IPS-15b (cell line): ENCODE results near the gene SRSF7.
"Not testable (repeated sequence)": the region's sequence is repeated elsewhere in the genome, so short reads cannot be mapped to it uniquely, and the experiment has no call there.

ENCODE experiments used
- H3K27me3 ChIP-seq: one replicate; pipeline ENCODE4 v1.6.1; 2013; ENCODE audit warnings: low read length; ENCODE audit not compliant: control insufficient read depth, insufficient read depth
- H3K36me3 ChIP-seq: one replicate; pipeline ENCODE4 v1.6.1; 2013; ENCODE audit warnings: low read length; ENCODE audit not compliant: control insufficient read depth, insufficient read depth
- H3K4me1 ChIP-seq: one replicate; pipeline ENCODE4 v1.6.1; 2013; ENCODE audit warnings: mild to moderate bottlenecking, low read length; ENCODE audit not compliant: control insufficient read depth, insufficient read depth
- H3K4me3 ChIP-seq: one replicate; pipeline ENCODE4 v1.5.1; 2013; ENCODE audit warnings: low read depth, low read length
- H3K9ac ChIP-seq: one replicate; pipeline ENCODE4 v1.6.1; 2013; ENCODE audit warnings: low read depth, mild to moderate bottlenecking, low read length
- H3K9me3 ChIP-seq: one replicate; pipeline ENCODE4 v1.6.1; 2013; ENCODE audit warnings: mild to moderate bottlenecking, low read length; ENCODE audit not compliant: control insufficient read depth, insufficient read depth

Gene SRSF7

DNA sequence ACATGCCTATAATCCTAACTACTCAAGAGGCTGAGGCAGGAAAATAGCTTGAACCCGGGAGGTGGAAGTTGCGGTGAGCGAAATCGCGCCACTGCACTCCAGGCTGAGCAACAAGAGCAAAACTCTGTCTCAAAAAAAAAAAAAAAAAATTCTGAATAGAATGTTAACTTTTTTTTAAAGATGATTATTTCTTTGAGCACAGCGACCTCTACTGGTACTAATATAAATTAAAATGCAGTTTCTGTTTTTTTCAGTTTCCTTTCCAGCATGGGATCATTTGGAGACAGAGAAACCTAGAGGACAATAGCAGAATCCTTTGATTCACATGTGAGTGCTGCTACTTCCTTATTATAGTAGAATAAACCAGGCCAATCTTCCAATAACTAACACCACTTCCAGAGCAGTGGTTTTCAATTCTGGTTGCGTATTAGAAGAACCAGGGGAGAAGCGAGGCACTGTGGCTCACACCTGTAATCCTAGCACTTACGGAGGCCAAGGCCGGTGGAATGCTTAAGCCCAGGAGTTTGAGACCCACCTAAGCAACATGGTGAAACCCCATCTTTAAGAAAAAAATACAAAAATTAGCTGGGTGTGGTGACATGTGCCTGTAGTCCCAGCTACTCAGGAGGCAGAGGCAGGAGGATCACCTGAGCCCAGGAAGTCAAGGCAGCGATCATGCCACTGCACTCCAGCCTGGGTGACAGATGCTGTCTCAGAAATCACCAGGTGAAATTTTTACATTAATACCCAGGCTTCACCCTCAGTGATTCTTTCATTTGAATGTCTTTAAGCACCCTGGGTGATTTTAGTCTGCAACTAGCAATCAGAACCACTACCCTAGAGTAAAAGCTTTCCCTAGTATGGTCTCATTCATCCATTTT, 10.1 kb downstream of the SRSF7 start:
- Histone ChIP-seq H3K4me3 (no peak overlapping the region), H3K4me1 (no peaks in the 10 kb centered on the region), H3K9me3 (no peaks in the 10 kb centered on the region), H3K36me3 (peaks cover 16% of the 10 kb centered on the region), H3K9ac (no peak overlapping the region), H3K27me3 (no peaks in the 10 kb centered on the region)

DNA sequence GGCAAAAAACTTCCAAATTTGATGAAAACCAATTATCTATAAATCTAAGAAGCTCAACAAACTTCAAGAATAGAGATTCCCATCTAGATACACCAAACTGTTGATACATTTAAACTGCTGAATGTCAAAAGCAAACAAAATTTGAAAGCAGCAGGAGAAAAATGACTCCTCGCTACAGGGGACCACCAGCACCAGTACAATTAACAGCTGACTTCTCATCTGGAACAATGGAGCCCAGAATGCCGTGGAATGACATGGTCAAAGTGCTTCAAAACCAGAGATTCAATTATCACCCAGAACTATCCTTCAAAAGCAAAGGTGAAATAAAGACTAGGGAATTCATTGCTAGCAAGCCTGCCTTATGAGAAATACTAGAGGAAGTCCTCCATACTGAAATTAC, 11.6 kb downstream of the SRSF7 start:
- no peaks in the 10 kb centered on the region for H3K27me3 ChIP-seq
- H3K9ac ChIP-seq = no peak overlapping the region
- no peaks in the 10 kb centered on the region for H3K9me3 ChIP-seq
- no peak overlapping the region for H3K4me3 ChIP-seq
- peaks cover 4% of the 10 kb centered on the region for H3K36me3 ChIP-seq
- H3K4me1 ChIP-seq = no peaks in the 10 kb centered on the region

DNA sequence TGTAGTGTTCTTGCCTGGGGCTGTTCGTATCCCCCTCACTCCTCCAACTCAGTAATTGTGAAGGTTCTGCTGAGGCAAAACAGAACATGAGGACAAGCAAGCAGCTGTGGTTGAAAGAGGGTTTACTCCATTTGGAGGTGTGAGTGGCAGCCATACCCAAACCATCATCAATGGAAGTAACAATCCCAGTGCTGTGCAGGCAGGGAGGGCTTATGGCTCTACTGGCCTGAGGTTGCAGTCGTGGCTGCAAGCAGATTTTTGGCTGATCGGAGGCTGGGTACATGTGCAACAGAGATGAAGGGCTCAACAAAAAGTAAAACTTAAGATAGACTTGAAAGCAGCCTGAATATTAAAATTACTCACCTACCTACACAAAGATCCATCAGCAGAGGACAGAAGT, 13.2 kb downstream of the SRSF7 start:
- Histone ChIP-seq H3K9ac (no peak overlapping the region), H3K9me3 (no peaks in the 10 kb centered on the region), H3K36me3 (peaks cover 4% of the 10 kb centered on the region), H3K27me3 (no peaks in the 10 kb centered on the region), H3K4me1 (no peaks in the 10 kb centered on the region), H3K4me3 (no peak overlapping the region)

DNA sequence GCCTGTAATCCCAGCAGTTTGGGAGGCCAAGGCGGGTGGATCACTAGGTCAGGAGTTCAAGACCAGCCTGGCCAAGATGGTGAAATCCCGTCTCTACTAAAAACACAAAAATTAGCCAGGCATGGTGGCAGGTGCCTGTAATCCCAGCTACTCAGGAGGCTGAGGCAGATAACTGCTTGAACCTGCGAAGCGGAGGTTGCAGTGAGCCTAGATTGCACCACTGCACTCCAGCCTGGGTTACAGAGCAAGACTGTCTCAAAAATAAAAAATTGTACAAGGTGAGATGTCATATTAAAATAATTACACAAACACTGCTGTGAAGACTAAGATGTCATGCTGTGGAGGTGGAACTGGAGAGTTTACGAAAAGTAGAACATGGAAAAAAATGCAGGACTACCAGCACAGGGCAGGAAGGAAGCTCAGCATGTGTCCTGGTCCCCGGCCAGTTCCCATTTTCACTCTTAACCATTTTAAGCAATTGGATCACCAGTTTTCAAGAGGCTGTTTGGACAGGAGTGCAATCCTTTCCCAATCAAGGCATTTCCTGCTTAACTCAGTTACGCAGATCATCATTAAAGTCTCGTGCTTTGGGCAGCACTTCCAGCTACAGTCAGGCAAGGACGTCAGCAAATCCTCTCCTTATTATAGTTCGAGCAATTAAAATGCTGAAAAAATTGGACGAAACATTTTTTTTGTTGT, 14.0 kb downstream of the SRSF7 start:
- H3K27me3 ChIP-seq, H3K9me3 ChIP-seq, H3K4me3 ChIP-seq, H3K36me3 ChIP-seq, H3K4me1 ChIP-seq, H3K9ac ChIP-seq: not testable (repeated sequence)

DNA sequence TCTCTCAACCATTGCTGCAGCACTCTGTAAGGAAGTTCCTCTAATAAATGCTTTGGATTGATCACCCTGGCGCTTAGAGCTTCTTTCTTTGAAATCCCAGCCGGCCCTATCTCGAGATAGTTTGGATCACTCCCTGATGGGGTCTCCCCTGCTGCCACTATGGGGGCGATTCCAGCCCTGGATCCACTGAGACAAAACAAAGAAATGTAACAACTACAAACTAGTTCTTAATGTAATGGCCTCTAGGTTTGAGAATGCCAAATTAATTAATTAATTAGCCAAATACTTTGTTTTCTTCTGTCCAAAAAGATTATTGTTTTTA, 15.2 kb downstream of the SRSF7 start:
- Histone ChIP-seq H3K9me3 (no peaks in the 10 kb centered on the region), H3K4me3 (no peak overlapping the region), H3K4me1 (no peaks in the 10 kb centered on the region), H3K9ac (no peak overlapping the region), H3K27me3 (no peaks in the 10 kb centered on the region), H3K36me3 (peaks cover 4% of the 10 kb centered on the region)

DNA sequence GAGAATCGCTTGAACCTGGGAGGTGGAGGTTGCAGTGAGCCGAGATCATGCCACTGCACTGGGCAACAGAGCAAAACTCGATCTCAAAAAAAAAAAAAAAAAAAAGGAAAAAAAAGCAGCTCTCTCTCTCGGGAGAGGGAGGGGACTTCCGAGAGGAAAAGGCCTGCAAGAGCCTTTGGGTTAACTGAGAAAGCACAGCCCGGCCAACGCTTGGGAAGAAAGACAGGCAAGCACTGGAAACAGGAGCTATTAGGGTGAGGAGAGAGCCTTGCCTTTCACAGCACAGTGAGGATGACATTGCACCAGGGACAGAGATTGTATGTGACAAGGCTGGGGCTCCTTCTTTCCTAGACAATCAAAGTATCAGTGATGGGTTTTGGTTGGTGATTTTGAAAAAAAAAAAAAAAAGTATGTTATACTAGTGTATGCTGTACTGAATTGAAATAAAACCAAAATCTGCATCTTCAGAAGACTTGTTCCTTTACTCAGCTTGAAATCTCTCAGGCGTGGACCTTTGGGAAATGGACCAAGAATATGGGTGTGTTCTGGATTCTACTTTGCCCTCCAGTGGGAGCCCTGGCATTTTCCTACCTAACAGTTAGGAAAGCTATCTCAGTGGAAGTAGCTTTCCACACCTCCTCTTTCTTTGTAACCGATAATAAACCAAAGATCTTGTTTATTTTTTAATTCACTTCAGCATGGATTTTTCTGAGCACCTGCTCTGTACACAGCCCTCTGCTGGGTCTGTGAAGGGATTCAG, 16.7 kb downstream of the SRSF7 start:
- Histone ChIP-seq H3K9ac (no peak overlapping the region), H3K9me3 (no peaks in the 10 kb centered on the region), H3K27me3 (no peaks in the 10 kb centered on the region), H3K36me3 (peaks cover 4% of the 10 kb centered on the region), H3K4me1 (no peaks in the 10 kb centered on the region), H3K4me3 (no peak overlapping the region)

DNA sequence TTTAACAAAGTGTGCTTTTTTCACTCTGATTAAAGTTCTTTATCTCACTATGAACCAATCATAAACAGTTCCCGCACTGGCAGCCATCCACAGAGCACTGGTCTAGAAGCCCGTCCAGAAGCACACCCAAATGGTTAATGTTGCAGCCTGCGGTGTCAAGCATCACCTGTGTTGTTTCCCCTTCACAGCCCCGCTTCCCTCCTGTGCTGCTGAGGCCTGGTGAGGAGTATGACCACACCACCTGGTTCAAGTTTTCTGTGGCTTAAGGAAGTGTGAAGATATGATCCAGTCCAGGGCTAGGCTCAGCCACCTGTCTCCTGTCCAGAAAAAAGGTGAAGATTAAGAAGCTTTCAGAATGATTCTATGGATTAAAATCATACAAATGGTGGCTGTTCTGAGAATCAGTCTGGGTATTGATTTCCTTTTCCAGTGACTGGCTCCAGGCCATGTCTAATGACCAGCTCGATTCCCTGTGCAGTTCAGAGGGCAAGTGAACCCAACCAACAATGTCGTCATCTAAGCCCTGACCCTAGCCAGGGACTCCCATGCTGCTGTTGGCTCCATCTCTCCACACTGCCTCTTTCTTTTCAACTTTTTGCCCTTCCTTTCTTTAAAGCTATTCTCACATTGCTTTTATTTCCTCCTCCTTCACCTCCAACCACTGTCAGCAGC, 17.7 kb downstream of the SRSF7 start:
- Histone ChIP-seq H3K27me3 (no peaks in the 10 kb centered on the region), H3K4me3 (no peak overlapping the region), H3K36me3 (peaks cover 4% of the 10 kb centered on the region), H3K4me1 (no peaks in the 10 kb centered on the region), H3K9me3 (no peaks in the 10 kb centered on the region), H3K9ac (no peak overlapping the region)

DNA sequence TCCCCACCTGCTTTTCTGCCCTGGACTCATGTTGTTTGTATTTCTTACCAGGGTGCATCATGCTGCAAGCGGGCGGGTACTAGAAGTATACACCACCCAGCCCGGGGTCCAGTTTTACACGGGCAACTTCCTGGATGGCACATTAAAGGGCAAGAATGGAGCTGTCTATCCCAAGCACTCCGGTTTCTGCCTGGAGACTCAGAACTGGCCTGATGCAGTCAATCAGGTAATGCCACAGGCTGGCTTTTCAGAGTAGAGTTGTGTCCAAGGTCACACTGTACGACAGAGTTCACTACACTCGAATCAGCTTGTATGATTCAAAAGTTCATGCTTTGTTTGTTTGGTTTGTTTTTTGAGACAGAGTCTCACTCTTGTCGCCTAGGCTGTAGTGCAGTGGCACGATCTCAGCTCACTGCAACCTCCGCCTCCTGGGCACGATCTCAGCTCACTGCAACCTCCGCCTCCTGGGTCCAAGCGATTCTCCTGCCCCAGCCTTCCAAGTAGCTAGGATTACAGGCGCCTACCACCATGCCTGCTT, 19.4 kb downstream of the SRSF7 start:
- Histone ChIP-seq H3K4me3 (no peak overlapping the region), H3K9me3 (no peaks in the 10 kb centered on the region), H3K4me1 (no peaks in the 10 kb centered on the region), H3K9ac (no peak overlapping the region), H3K27me3 (no peaks in the 10 kb centered on the region), H3K36me3 (no peaks in the 10 kb centered on the region)

DNA sequence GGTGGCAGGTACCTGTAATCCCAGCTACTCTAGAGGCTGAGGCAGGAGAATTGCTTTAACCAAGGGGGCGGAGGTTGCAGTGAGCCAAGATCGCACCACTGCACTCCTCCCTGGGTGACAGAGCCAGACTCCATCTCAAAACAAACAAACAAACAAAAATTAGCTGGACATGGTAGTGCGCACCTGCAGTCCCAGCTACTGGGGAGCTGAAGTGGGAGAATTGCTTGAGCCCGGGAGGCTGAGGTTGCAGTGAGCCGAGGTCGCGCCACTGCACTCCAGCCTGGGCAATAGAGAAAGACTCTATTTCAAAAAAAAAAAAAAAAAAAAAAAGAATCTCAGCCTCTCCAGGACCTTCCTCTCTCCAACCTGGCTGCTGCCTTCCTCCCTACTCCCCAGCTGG, 20.1 kb downstream of the SRSF7 start:
- H3K9ac ChIP-seq = no peak overlapping the region
- H3K27me3 ChIP-seq = no peaks in the 10 kb centered on the region
- H3K4me1 ChIP-seq = no peaks in the 10 kb centered on the region
- no peaks in the 10 kb centered on the region for H3K36me3 ChIP-seq
- no peaks in the 10 kb centered on the region for H3K9me3 ChIP-seq
- no peak overlapping the region for H3K4me3 ChIP-seq

DNA sequence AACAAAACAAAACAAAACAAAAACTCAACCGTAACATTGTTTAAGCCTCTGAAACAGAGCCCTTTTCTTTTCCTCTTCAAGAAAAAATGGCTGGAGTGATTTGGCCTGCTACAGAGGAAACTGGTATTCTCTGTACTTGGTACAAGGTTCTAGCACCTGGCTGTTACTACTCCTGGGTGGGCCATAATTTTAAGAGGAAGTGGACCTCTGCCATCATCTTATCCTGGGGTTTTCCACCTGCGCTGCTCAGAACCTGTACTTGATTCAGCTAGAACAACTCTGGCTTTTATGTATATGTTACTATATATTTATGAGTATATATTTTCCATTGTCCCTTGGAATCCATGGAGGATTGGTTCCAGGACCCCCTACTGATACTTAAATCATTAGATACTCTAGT, 22.5 kb downstream of the SRSF7 start:
- H3K9me3 ChIP-seq = no peaks in the 10 kb centered on the region
- H3K4me3 ChIP-seq = no peak overlapping the region
- H3K4me1 ChIP-seq = no peaks in the 10 kb centered on the region
- no peaks in the 10 kb centered on the region for H3K36me3 ChIP-seq
- H3K27me3 ChIP-seq = no peaks in the 10 kb centered on the region
- H3K9ac ChIP-seq = no peak overlapping the region

DNA sequence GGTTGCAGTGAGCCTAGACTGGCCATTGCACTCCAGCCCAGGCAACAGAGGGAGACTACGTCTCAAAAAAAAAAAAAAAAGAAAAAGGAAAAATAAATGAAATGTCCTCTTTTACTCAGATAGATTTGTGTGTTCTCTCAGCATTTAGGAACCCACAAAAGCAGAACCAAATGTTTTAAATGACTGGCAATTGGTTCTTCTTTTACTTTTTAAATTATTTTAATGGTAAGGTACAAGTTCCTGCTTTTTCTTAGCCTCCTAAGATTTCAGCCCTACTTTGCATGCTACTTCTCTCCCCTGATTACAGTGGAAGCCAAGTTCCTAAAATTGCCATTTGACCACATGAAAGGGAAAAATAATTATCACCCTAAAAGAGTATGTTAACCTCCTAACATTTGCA, 23.5 kb downstream of the SRSF7 start:
- Histone ChIP-seq H3K9ac (no peak overlapping the region), H3K4me3 (no peak overlapping the region), H3K4me1 (no peaks in the 10 kb centered on the region), H3K9me3 (no peaks in the 10 kb centered on the region), H3K27me3 (no peaks in the 10 kb centered on the region), H3K36me3 (no peaks in the 10 kb centered on the region)
